ENCODE results near the gene TM6SF1.

GRCh38 chr15:83057696-83058376, 49.6 kb upstream of the TM6SF1 start:
- TF ChIP-seq TAF1 (conservative IDR thresholded peaks at IDR 0.05), result no peak
- no peak for TF ChIP-seq CTCF (IDR thresholded peaks at IDR 0.05; ENCODE audit: low read depth, low read length, missing input control)
- TF ChIP-seq YY1 (IDR thresholded peaks at IDR 0.05), result no peak
- TF ChIP-seq GABPA (IDR thresholded peaks at IDR 0.05 in 1 of 2, conservative IDR thresholded peaks at IDR 0.05 in 1 of 2), result no peak
- TF ChIP-seq ZBTB33 (IDR thresholded peaks at IDR 0.05), result no peak
- TF ChIP-seq SP1 (IDR thresholded peaks at IDR 0.05), result no peak
- TF ChIP-seq REST (IDR thresholded peaks at IDR 0.05), result no peak
- TF ChIP-seq RAD21 (IDR thresholded peaks at IDR 0.05), result no peak
- no peak for TF ChIP-seq HNF4G (IDR thresholded peaks at IDR 0.05)
- TF ChIP-seq JUND (IDR thresholded peaks at IDR 0.05), result no peak
- TF ChIP-seq MAX (IDR thresholded peaks at IDR 0.05), result no peak
- no peak for TF ChIP-seq EGR1 (IDR thresholded peaks at IDR 0.05; ENCODE audit: low read depth in 2 of 2)
